Measurements from ENCODE around the gene FBLN5. TPM values are rescaled to one million over a fixed set of nuclear protein-coding genes. Genes with fewer than 3 reads are reported as not detected.

Gene FBLN5
- total and polyA plus RNA-seq, 4 experiments from 2014 or later, result 7.9 to 23.7 (median 15.8) TPM

DNA sequence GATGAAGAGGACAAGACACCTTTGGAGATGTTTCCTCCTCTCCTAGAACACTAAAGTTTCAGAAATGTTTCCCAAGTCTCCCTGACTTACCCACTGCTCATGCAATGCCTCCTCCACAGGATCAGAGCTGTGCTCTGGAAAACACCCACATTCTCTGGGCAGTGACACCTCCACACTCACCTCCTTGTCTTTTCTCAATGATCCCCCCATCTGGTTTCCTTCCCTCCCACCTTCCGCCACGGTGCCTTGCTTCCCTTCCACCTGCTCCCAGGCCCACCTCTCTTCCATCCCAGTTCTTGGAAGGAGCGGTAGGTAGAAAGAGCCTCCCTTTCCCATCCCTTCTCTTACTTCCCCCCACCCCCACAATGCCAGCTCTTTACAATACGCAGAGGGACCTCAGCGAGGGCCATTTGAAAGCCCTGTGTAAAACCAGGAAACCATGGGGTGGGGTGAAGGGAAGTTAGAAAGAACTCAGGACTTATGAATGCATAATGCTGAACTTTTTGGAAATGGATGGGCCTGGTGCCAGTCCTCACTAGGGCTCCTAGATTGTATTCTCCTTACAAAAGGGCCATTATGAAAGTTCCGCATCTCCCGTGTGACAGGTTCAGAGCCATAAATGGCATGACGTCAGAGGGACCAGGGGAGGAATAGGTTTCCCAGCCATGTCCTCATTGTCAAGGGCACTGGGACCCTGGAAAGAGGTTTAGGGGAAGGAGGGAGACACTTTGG lies 12.8 kb downstream of the FBLN5 start:
- H3K27me3 Mint-ChIP-seq, result peaks cover 2% of the 10 kb centered on the region in 2 donors

GRCh38 chr14:91931478-91932088 lies 15.9 kb downstream of the FBLN5 start:
- Mint-ChIP-seq H3K9me3 (no peaks in the 10 kb centered on the region), H3K27me3 (peaks cover 0 to 2% of the 10 kb centered on the region in 2 donors), H3K4me3 (no peak overlapping the region), H3K36me3 (no peaks in the 10 kb centered on the region), H3K27ac (no peak overlapping the region), H3K4me1 (no peaks in the 10 kb centered on the region)
- H3K27ac ChIP-seq (ENCODE audit: low read depth, low read length), result no peak overlapping the region
- H3K36me3 ChIP-seq (ENCODE audit: insufficient read depth, low read length), result no peaks in the 10 kb centered on the region
- ChIA-PET CTCF (ENCODE audit: partially characterized antibody) (no interaction called here), POLR2A (ENCODE audit: partially characterized antibody) (no interaction called here)
- no peak overlapping the region for H3K4me3 ChIP-seq (ENCODE audit: low read length in 2 of 2)
- intact Hi-C loops (cut with micrococcal nuclease), result no loop called here
- H3K9me3 ChIP-seq (ENCODE audit: control insufficient read depth in 1 of 2, low read length in 2 of 2), result no peaks in the 10 kb centered on the region
- no peaks in the 10 kb centered on the region for H3K4me1 ChIP-seq (ENCODE audit: insufficient read depth, low read length)
- no peak for DNase-seq
- no peaks in the 10 kb centered on the region for H3K27me3 ChIP-seq (ENCODE audit: insufficient read depth, low read length)

More for the DNA sequence above, 12.8 kb downstream of the FBLN5 start:
- Histone ChIP-seq H3K9me3 (ENCODE audit: control insufficient read depth in 1 of 2, low read length in 2 of 2) (no peaks in the 10 kb centered on the region), H3K36me3 (ENCODE audit: insufficient read depth, low read length) (no peaks in the 10 kb centered on the region), H3K4me3 (ENCODE audit: low read length in 2 of 2) (no peak overlapping the region), H3K4me1 (ENCODE audit: insufficient read depth, low read length) (no peaks in the 10 kb centered on the region), H3K27ac (ENCODE audit: low read depth, low read length) (no peak overlapping the region), H3K27me3 (ENCODE audit: insufficient read depth, low read length) (no peaks in the 10 kb centered on the region)
- H3K4me3 Mint-ChIP-seq, result no peak overlapping the region
- ChIA-PET CTCF (ENCODE audit: partially characterized antibody) (no interaction called here), POLR2A (ENCODE audit: partially characterized antibody) (no interaction called here)
- peaks cover 0 to 4% (median 0%) of the 10 kb centered on the region in 8 donors for H3K9me3 Mint-ChIP-seq
- peaks cover 0 to 1% (median 0%) of the 10 kb centered on the region in 4 donors for H3K4me1 Mint-ChIP-seq
- no peaks in the 10 kb centered on the region for H3K36me3 Mint-ChIP-seq
- no peak overlapping the region for H3K27ac Mint-ChIP-seq
- no peak for DNase-seq
- intact Hi-C loops (cut with micrococcal nuclease), result no loop called here

- H3K9me3 Mint-ChIP-seq, result no peaks in the 10 kb centered on the region
- ChIA-PET POLR2A (ENCODE audit: partially characterized antibody) (no interaction called here), CTCF (ENCODE audit: partially characterized antibody) (no interaction called here)
- H3K27ac Mint-ChIP-seq, result peak overlapping the region in 1 of 7 donors; percentile 8
- H3K36me3 Mint-ChIP-seq, result no peaks in the 10 kb centered on the region
- H3K4me1 ChIP-seq (ENCODE audit: insufficient read depth, low read length), result no peaks in the 10 kb centered on the region
- DNase-seq, result no peak
- peaks cover 0 to 2% of the 10 kb centered on the region in 2 donors for H3K27me3 Mint-ChIP-seq
- intact Hi-C loops (cut with micrococcal nuclease), result no loop called here
- no peak overlapping the region for H3K4me3 ChIP-seq (ENCODE audit: low read length in 2 of 2)
- no peaks in the 10 kb centered on the region for H3K36me3 ChIP-seq (ENCODE audit: insufficient read depth, low read length)
- H3K4me3 Mint-ChIP-seq, result no peak overlapping the region
- no peaks in the 10 kb centered on the region for H3K4me1 Mint-ChIP-seq
- no peaks in the 10 kb centered on the region for H3K9me3 ChIP-seq (ENCODE audit: control insufficient read depth in 1 of 2, low read length in 2 of 2)
- H3K27me3 ChIP-seq (ENCODE audit: insufficient read depth, low read length), result no peaks in the 10 kb centered on the region
- H3K27ac ChIP-seq (ENCODE audit: low read depth, low read length), result no peak overlapping the region
Measured at GRCh38 chr14:91929700-91930099, 17.8 kb downstream of the FBLN5 start.

DNA sequence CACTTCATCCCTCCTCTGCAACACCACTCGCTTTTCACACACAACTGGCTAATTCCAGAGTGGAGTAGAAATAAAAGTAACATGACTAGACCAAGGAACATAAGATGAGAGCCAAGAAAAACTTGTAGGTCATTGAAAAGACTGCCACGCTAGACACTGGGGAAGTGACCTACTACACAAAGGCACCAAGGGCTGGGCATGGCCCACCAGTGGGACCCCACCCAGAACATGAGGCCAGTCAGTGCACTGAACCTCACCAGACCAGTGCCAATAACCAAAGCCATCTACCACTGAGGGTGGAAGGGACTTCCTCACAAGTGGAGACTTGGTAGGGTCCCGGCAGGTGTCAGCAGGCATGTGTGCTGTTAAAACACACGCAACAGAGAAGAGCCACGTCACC lies 19.7 kb downstream of the FBLN5 start:
- Histone ChIP-seq H3K27ac (ENCODE audit: low read depth, low read length) (no peak overlapping the region), H3K27me3 (ENCODE audit: insufficient read depth, low read length) (no peaks in the 10 kb centered on the region), H3K4me3 (ENCODE audit: low read length in 2 of 2) (no peak overlapping the region), H3K36me3 (ENCODE audit: insufficient read depth, low read length) (no peaks in the 10 kb centered on the region), H3K9me3 (ENCODE audit: control insufficient read depth in 1 of 2, low read length in 2 of 2) (no peaks in the 10 kb centered on the region), H3K4me1 (ENCODE audit: insufficient read depth, low read length) (no peaks in the 10 kb centered on the region)
- H3K4me1 Mint-ChIP-seq, result no peaks in the 10 kb centered on the region
- ChIA-PET POLR2A (ENCODE audit: partially characterized antibody) (no interaction called here), CTCF (ENCODE audit: partially characterized antibody) (interaction anchor here (1.3 to 1.5 kb wide), 2 partner anchors 16 to 77 kb away, joined by 3 read pairs; no protein-coding TSS in a partner anchor)
- H3K27ac Mint-ChIP-seq, result peak overlapping the region in 2 of 7 donors; percentile 12 to 25
- H3K4me3 Mint-ChIP-seq, result no peak overlapping the region
- no peak for DNase-seq
- no peaks in the 10 kb centered on the region for H3K9me3 Mint-ChIP-seq
- intact Hi-C loops (cut with micrococcal nuclease), result no loop called here
- H3K36me3 Mint-ChIP-seq, result no peaks in the 10 kb centered on the region
- H3K27me3 Mint-ChIP-seq, result no peaks in the 10 kb centered on the region

- Mint-ChIP-seq H3K4me3 (no peak overlapping the region), H3K4me1 (no peaks in the 10 kb centered on the region), H3K9me3 (no peaks in the 10 kb centered on the region), H3K27ac (peak overlapping the region in 1 of 7 donors; percentile 12), H3K27me3 (no peaks in the 10 kb centered on the region), H3K36me3 (no peaks in the 10 kb centered on the region)
- H3K27me3 ChIP-seq (ENCODE audit: insufficient read depth, low read length), result no peaks in the 10 kb centered on the region
- no peak for DNase-seq
- CTCF ChIA-PET (ENCODE audit: partially characterized antibody), result interaction anchor here (1.5 kb wide), 1 partner anchor 78 kb away, joined by 3 read pairs; no protein-coding TSS in a partner anchor
- no peaks in the 10 kb centered on the region for H3K9me3 ChIP-seq (ENCODE audit: control insufficient read depth in 1 of 2, low read length in 2 of 2)
- intact Hi-C loops (cut with micrococcal nuclease), result no loop called here
- H3K27ac ChIP-seq (ENCODE audit: low read depth, low read length), result no peak overlapping the region
- no peaks in the 10 kb centered on the region for H3K4me1 ChIP-seq (ENCODE audit: insufficient read depth, low read length)
- no peak overlapping the region for H3K4me3 ChIP-seq (ENCODE audit: low read length in 2 of 2)
- POLR2A ChIA-PET (ENCODE audit: partially characterized antibody), result no interaction called here
- H3K36me3 ChIP-seq (ENCODE audit: insufficient read depth, low read length), result no peaks in the 10 kb centered on the region
Measured at GRCh38 chr14:91927191-91927590, 20.3 kb downstream of the FBLN5 start.

DNA sequence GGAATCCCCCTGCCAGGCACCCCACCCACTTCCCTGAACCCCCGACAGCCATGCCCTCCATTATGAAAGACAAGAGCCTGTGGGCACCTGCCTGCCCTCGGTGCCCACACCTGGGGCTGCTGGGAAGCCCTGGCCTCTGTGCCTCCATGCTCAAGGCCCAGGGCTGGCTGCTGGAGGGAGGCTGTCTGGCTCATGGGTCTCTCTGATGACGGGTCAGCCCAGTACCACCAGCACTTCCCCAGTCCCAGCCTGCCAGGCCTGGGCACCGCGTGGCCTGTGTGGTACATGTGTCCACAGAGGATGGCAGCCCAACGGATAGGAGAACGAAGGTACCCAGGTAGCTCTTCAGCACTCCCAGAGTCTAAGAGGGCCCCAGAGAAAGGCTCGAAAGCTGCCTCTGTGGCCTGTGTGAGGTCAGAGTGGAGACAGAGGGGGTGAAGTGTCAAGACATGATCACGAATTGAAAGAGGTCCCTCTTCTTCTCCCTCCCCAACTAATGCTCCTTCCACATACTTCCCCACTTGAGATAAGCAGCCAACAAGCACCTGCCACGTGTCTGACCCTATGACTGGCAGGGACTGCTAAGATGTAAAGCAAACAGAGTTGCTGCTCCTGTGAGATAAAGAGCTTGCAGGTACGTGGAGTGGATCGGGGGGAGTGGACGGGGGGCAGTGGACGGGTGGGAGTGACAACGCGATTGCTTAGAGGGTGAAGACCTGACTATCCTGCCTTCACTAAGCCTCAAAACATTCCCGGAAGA lies 21.2 kb downstream of the FBLN5 start:
- H3K36me3 ChIP-seq (ENCODE audit: insufficient read depth, low read length), result no peaks in the 10 kb centered on the region
- no peaks in the 10 kb centered on the region for H3K4me1 Mint-ChIP-seq
- H3K27me3 Mint-ChIP-seq, result no peaks in the 10 kb centered on the region
- no peaks in the 10 kb centered on the region for H3K4me1 ChIP-seq (ENCODE audit: insufficient read depth, low read length)
- H3K4me3 Mint-ChIP-seq, result no peak overlapping the region
- H3K9me3 Mint-ChIP-seq, result no peaks in the 10 kb centered on the region
- CTCF ChIA-PET (ENCODE audit: partially characterized antibody), result interaction anchor here (1.5 kb wide), 1 partner anchor 78 kb away, joined by 3 read pairs; no protein-coding TSS in a partner anchor
- no peaks in the 10 kb centered on the region for H3K9me3 ChIP-seq (ENCODE audit: control insufficient read depth in 1 of 2, low read length in 2 of 2)
- H3K27ac ChIP-seq (ENCODE audit: low read depth, low read length), result no peak overlapping the region
- H3K27ac Mint-ChIP-seq, result peak overlapping the region in 1 of 7 donors; percentile 59
- POLR2A ChIA-PET (ENCODE audit: partially characterized antibody), result no interaction called here
- H3K27me3 ChIP-seq (ENCODE audit: insufficient read depth, low read length), result no peaks in the 10 kb centered on the region
- DNase-seq, result no peak
- H3K36me3 Mint-ChIP-seq, result no peaks in the 10 kb centered on the region
- intact Hi-C loops (cut with micrococcal nuclease), result no loop called here
- H3K4me3 ChIP-seq (ENCODE audit: low read length in 2 of 2), result no peak overlapping the region

DNA sequence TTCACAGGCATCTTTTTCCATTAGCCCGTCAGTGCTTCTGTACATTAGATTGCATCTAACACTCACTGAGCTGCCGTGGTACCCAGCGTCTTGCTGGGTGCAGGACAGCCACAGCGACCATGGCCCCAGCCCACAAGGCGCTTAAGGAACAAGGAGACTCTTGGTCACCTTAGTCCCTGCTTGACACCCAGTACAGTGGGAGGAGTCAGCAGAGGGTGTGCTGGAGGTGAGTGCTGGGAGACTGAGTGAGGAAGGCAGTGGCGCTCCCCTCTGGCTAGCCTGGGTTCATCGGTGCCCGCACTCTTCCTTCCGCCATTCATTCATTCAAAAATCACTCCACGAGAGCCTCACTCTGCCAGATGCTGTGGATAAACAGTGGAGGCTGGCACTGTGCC lies 21.8 kb downstream of the FBLN5 start:
- Histone ChIP-seq H3K9me3 (ENCODE audit: control insufficient read depth in 1 of 2, low read length in 2 of 2) (no peaks in the 10 kb centered on the region), H3K4me3 (ENCODE audit: low read length in 2 of 2) (no peak overlapping the region), H3K4me1 (ENCODE audit: insufficient read depth, low read length) (no peaks in the 10 kb centered on the region), H3K36me3 (ENCODE audit: insufficient read depth, low read length) (no peaks in the 10 kb centered on the region), H3K27ac (ENCODE audit: low read depth, low read length) (no peak overlapping the region), H3K27me3 (ENCODE audit: insufficient read depth, low read length) (no peaks in the 10 kb centered on the region)
- Mint-ChIP-seq H3K9me3 (no peaks in the 10 kb centered on the region), H3K4me1 (no peaks in the 10 kb centered on the region), H3K27ac (no peak overlapping the region), H3K4me3 (no peak overlapping the region), H3K27me3 (no peaks in the 10 kb centered on the region), H3K36me3 (no peaks in the 10 kb centered on the region)
- POLR2A ChIA-PET (ENCODE audit: partially characterized antibody), result no interaction called here
- CTCF ChIA-PET (ENCODE audit: partially characterized antibody), result interaction anchor here (0.8 kb wide), 1 partner anchor 61 kb away, joined by 3 read pairs; no protein-coding TSS in a partner anchor
- no peak for DNase-seq
- intact Hi-C loops (cut with micrococcal nuclease), result no loop called here
